SIG-M5 treated with dmso at 0.1 percent for 504 hours (cell line): ENCODE results near the gene TMTC2.

Experiments
- DNase-seq: peaks from one replicate; lab custom pipeline; 2025; ENCODE audit not compliant: unreplicated experiment; lab: John Stamatoyannopoulos, UW

TMTC2 gene

DNA sequence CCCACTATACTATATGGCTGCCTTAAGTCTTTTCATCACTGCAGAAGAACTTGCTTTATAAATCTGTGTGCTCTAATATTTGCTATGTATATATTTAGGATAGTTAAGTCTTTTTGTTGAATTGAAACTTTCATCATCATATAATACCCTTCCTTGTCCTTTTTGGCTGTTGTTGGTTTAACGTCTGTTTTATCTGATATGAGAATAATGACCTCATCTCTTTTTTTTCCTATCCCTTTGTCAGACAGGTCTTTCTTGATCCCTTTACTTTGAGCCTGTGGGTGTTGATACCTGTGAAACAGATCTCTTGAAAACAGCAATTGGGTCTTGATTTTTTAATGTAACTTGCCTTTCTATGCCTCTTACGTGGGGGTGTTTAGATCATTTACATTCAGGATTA is 316.3 kb downstream of the TMTC2 start:
- DNase-seq = peak; percentile 12

DNA sequence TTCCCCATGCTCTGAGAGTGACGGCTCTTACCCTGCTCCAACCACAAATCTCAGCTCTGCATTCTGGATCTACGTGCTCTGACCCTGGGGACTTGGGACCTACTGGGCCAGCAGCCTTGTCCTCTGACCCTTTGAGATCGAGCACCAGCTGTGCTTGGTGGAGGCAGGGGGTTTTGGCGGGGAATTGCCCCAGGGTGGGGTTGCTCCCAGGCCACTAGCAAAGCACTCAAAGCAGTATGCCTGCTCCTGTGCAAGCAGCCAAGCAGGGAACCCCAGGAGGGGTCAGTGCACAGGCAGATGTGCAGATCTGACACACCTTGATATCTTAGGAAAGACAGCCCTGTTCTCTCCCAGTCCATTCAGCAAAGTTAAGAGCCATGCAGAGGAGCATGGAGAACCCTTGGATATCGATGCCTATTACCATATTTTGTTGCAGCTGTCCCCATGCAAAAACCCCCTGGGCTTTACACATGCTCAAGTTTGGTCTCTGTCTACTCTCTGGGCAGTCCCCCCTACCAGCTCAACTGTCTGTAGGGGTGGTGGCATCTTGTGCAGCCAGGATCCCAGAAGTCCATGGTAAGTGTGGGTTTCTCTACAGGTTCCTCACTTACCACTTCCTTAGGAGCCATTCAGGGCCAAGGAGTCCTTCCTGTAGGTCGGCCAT is 319.0 kb downstream of the TMTC2 start:
- no peak for DNase-seq

DNA sequence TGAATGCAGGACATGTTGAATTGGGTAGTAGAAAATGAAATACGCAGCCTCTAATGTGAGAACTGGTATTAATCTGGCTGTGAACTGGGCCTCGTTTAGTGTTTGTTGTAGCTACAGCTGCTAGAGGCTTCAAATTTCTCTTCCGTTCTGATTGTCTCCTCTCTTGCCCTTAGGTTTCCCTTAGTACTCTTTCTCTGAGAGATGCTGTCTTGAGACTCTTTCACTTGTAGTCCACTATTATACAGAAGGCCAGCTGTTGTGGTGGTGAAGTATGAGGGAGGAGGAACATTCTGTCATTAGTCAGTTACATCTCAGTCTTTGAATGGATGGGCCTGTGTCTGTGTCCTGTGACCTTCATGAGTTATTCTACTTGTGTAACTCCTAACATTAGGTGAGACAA is 322.0 kb downstream of the TMTC2 start:
- no peak for DNase-seq

DNA sequence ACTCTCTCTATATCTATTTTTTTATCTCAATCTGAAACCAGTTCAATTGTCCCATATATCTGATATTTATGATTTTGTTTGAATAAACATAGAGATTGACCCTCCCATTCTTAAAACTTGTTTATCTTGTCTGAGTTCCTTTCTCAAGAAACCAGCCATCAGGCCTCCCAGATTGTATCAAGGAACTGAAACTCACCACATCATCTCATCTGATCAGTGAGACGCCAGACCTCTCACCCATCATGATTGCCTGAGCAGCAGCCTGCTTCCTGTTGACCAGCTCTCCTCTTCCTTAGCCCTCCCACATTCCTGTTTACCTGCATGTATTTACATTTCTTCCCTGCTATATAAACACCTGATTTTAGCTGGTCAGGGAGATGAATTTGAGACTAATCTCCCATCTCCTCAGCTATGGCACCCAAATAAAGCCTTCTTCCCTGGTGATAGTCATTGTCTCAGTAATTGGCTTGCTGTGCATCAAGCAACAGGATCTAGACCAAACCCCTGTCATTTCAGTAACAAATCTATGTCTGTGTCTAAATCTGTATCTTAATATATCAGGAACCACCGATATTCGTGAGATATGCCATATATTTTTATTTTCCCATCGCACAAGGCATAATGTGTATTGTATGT is 323.6 kb downstream of the TMTC2 start:
- peak; percentile 19 for DNase-seq

DNA sequence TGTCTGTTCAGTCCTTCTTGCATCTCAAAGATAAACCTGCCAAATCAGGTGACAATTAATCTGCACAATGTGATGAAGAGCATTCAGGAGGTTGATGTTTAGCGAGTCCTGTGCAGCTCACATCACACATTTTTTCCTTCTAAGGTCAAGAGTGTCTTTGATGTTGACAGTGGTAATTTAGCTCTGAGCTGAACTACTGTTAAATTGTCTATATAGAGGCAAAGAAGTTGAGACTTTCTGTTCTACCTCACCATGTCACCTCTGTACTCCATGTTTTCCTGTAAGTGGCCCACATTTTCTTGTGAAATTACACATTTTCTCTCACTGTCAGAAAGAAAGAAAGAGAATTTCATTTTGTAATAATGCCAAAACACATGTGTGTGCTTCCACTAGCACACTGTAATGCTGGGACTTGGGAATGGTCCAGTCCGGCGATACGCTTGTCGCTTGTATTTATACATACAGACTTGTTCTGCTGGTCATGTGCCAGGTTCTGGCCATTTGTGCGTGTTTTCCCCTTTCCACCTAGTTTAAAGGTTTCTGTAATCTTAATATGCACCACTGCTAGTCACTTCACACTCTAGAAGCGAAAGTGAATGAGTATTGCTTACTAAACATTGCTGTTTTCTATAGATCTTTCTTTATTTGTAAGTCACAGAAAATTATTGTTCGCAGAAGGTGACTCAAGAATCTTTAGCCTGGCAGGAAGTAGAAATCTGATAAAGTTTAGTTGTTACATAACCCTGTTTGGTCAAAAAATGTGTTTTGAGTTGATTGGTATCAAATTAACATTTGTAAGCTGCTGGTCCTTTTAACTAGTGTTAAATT is 328.9 kb downstream of the TMTC2 start:
- no peak for DNase-seq

DNA sequence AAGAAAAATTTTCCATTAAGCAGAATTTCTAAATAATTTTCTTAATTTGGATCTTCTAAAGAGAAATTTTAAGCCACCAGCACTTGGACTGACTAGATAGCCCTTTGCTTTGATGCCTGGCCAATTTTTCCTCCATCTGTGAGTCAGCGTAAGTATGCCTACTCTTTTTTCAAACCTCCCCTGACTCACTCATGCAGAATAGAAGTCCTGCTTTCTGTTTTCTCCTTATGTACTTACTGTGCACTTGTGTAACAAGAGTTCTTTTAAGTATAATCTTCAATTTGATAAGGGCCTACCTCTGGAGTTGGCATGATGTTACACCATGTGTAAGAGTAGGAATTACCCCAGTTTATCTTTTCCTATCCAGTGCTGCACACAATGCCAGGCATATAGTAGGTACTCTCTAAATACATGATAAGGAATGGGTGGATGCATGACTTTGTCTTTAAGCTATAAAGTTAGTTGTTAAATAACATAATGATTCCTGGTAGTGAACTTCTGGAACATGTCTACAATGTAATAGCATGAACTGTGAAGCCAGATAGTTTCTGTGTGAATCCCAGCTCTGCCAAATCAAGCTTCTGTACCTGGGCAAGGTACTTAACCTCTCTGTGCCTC is 329.6 kb downstream of the TMTC2 start:
- DNase-seq = no peak

DNA sequence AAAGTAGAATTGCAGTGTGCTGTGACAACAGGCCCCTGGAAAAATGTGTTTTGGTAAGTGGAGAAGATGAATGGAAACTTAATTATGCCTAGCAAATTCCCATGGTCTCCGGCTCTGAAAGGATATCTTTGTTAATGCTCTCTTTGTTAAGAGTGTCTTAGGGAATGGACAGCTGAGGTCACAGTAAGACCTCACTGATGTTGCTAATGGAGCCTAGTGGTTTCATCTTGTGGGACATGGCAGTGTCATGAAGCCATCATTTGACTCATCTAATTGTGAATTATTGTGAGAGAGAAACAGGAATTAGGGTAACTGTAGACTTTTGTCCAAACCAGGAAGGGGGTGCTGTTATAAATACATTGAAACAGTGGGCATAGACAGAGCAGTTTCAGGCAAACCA is 330.3 kb downstream of the TMTC2 start:
- no peak for DNase-seq

DNA sequence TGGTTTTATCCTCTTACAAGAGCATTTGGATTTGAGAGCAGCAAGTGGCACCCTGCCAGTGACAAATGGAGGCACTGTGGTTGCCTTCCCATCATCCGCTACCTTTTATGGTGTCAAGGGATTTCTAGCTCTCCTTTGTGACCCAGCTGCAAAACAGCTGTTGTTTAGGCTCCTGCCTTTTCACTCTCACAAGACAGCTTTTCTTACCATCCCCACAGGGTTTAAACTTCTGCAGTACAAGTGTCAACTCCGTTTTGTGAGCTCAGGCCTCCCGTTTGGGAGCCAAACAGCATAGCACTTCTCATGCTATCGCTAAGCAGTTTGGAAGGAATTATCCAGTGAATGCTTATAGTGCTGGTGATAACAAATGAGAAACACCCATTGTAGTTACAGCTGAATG is 331.4 kb downstream of the TMTC2 start:
- no peak for DNase-seq

DNA sequence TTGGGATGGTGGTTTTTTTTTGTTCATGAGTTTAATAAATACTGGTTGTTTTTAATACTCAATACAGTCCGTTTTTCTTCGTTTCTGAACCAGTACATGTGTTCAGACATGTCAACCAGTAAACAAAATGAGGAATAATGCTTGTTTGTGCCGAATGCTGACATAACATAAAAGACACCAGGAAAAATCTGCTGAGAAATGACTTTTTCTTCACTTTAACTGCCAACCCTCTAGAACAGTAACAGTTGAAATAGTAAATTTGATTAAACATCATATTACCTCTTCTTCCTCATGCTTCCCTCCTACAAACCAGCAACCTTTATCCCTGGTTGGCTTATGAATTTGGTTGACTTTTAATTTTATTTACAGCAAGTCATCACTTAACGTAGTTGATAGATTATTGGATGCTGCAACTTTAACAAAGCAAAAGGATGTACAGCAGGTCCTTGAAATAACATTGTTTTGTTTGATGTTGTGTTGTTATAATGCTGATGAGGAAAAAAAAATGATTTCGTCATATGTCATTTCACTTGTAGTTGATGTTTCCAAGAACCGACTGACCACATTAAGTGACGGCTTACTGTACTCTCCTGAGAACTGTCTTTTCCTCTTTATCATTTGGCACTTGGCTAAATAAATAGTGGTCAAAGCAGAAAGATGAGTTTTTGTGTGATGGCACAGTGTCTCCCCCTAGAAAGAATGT is 340.5 kb downstream of the TMTC2 start:
- no peak for DNase-seq

DNA sequence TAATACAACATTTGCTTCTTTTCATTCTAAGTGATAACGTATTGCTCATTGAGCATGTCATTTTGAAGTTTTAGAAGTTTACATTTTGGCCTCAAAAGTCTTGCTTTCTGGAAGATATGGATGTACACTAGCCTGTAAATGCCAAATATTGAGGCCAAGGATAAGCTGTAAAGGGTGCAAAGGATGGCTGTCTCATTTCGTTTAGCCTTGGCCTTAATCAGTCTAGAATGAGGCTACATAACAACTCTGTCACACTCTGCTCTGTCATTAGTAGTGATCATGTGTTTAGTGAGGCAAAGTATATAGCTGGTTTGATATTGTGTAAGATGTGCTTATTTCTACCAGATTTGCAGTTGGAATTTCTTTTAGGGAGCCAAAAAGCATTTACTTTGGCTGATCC is 344.5 kb downstream of the TMTC2 start:
- DNase-seq = no peak

DNA sequence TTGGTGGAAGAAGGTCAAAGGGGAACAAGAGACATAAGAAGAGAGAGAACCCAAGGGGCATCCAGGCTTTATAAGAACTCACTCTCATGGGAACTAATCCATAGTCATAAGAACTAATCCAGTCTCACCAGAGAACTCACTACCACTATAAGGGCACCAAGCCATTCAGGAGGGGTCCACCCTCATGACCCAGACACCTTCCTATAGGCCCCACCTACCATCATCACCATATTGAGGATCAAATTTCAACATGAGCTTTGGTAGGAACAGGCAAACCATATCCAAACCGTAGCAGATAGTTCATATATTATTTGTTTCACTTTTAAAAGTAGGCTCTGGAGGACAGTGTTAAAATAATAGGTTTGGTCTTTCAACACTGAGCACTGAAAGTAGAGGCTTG is 350.1 kb downstream of the TMTC2 start:
- no peak for DNase-seq

DNA sequence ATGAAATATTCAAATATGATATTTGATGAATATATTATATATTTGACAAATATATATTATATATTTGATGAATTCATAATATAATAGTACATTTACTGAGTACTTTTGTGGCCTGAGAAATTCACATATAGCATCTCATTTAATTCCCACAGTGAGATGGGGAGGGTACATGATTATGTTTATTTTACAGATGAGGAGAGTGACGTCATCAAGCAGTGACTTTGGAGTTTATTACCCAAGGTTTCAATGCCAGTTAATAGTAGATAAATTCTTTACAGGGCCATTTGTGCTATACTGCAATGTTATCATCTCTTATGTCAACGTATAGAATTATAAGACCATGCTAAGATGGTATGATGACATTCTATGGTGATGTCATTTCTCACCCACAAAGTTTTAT is 352.7 kb downstream of the TMTC2 start:
- DNase-seq = no peak

DNA sequence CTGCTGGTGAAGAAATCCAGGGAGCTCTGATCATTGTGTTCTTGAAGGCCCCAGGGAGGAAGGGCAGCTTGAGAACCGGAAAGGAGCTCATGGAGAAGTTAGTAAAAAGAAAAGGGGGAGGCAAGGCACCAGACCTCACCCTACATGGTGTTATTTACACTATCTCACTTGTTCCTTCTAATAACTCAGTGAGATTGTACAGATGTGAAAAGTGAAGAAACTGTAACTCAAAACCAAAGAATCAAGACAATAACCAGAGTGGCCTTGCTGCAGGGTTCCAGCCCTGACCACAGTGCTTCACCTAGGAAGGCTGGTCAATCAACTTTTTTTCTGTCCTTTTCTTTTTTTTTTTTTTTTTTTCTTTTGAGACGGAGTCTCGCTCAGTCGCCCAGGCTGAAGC is 353.6 kb downstream of the TMTC2 start:
- no peak for DNase-seq

DNA sequence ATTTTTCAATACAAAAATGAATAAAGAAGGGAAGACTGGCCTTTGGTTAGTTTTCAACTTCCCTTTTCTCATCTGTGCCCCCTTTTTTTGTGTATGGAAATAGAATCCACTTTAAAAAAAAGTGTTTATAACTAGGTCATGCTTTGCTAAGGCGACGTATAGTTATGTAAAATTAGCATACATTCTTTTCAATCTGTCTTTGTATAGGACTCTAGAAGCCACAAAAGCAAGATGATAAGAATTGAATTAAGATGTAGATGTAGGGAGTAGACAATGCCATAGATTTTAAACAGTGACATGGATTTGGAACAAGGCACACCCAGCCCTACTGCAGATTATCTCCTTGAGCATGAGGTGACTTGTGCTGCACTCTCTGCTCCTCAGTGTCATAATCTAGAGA is 354.3 kb downstream of the TMTC2 start:
- no peak for DNase-seq

DNA sequence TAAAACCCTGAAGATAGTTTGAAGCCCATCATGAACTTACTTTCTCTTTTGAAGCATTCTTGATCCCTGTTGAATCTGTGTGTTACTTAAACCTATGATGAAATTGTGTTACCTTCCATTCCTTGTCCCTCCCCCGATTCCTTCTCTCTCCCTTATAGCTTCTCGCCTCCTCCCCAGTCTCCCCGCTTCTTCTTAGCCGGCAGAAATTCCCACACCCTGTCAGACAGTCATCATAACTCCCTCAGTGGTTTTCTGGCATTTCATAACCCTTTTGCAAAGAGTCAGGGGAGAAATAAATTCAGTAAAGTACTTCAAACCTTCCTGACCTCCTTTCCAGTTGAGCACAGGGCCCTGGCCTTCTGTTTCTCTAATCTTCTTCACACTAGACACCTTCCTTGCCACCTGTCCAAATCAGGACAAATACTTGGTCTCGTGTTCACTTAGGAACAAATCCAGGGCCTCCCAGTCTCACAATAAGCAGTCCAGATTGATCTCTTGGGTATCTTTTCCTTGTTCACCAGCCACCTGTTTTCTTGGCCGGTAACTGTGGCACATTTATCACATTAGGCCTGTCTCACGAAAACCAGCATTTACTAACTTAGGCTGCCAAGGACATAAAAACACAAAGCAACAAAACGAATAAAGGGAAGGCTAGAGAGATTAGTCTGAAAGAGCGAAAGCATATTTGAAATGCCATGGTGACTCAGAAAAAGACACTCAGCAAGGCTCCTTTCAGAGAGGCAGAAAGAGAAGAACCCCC is 355.9 kb downstream of the TMTC2 start:
- no peak for DNase-seq

DNA sequence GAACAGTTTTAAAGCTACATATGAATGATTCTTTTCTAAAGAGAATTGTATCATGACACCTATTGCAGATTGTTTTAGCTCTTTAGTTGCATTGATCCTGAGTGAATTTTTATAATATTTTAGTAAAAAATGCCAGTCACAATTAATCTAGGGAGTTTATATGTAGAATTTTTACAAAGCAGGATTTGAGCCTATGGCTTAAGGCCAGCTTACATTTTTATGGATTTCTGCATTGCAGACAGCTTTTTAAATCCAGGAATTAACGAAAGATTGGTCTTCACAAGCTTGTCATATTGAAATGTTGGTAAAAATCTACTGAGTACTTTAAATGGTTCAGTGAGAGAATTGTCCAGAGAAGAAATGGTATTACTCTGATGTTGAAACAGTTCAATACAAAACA is 358.0 kb downstream of the TMTC2 start:
- no peak for DNase-seq

DNA sequence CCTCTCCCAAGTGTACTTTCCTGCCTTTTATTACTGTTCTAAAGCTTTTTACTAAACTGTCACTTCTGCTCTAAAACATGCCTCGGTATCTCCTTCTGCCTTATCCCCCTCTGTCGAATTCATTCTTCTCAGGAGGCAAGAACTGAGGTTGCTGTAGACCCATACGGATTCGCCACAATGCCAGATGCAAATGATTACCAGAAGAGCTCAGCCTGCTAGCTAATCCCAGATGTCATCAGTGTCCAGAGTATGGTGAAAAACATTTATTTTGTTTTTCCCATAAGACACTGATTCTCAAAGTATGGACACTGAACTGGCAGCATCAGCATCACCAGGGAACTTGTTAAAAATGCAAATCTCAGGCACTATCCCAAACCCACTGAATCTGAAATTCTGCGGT is 359.3 kb downstream of the TMTC2 start:
- no peak for DNase-seq

DNA sequence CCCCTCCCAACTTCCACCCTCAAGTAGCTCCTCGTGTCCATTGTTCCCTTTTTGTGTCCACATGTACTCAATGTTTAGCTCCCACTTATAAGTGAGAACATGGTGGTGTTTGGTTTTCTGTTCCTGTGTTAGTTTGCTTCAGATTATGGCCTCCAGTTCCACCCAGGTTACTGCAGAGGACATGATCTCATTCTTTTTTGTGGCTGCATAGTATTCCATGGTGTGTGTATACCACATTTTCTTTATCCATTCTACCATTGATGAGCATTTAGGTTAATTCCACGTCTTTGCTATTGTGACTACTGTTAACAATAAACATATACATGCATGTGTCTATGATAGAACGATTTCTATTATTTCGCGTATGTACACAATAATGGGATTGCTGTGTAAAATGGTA is 362.6 kb downstream of the TMTC2 start:
- no peak for DNase-seq

DNA sequence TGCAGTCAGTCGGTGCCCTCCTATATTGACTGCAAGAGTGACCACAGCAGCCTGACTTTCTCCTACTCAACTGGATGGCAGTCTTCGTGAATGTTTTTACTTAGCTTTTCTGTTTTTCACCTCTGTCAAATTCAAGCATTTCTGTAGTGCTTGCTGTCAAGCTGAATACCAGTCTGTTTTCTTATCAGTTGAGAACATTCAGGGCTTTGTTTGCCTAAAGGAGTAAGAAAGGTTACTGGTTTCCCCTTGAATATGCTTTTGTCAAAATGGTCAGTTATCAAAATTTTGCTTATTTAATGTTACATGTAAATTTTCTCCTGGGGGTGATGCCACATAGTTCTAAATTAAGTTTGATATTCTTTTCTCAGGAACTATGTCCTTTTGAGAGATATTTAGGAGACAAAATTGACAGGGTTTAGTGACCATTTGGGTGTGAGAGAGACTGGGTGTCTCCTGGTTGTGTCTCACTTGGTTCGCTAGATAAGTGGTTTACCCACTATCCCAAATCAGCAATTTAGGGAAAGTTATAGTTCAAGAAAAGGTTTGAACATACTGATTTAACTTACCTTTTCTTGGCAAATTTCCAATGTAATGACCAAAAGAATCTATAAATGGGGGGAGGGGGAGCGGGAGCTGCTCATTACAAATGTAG is 366.3 kb downstream of the TMTC2 start:
- no peak for DNase-seq

DNA sequence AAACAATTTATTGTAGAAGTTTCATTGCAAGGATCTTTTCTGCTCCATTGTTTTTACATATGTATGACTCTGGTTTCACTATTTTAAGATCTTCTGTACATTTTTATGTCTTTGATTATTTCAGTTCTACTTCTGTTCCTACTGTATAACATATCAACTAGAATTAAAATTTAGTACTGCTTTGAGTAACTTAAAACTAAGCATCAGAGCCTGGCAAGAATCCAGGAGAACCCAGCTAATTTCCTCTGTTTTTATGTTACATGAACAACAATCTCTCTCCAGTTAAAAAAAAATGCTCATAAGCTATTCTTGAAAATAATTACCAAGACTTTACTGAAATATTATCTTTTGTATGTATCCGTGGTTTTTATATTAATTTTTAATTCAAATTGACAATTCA is 370.7 kb downstream of the TMTC2 start:
- DNase-seq = no peak
